ENCODE results near the gene C1orf216.
"Not testable (repeated sequence)": the region's sequence is repeated elsewhere in the genome, so short reads cannot be mapped to it uniquely, and the experiment has no call there.

Gene C1orf216

GRCh38 chr1:35707601-35708440 is 10.9 kb downstream of the C1orf216 start:
- intact Hi-C loops (cut with DNase I), result no loop called here
- peak in 8 of 10 donors; percentile 21 to 91 (median 56) for DNase-seq

- DNase-seq, result peak in 2 of 10 donors; percentile 10 to 84
- intact Hi-C loops (cut with DNase I), result no loop called here
Observed at GRCh38 chr1:35706846-35707600, 11.7 kb downstream of the C1orf216 start.

- intact Hi-C loops (cut with DNase I), result no loop called here
- DNase-seq, result no peak
Observed at GRCh38 chr1:35702508-35702907, 16.2 kb downstream of the C1orf216 start.

DNA sequence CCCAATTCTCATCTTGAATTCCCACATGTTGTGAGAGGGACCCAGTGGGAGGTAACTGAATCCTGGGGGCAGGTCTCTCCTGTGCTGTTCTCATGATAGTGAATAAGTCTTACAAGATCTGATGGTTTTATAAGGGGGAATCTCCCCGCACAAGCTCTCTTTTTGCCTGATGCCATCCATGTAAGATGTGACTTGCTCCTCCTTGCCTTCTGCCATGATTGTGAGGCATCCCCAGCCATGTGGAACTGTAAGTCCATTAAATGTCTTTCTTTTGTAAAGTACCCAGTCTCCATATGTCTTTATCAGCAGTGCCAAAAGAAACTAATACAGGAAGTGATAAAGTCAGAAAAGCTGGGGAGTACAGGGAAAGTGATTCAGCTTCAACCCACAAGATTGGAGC is 19.5 kb downstream of the C1orf216 start:
- DNase-seq; intact Hi-C loops (cut with DNase I): not testable (repeated sequence)

DNA sequence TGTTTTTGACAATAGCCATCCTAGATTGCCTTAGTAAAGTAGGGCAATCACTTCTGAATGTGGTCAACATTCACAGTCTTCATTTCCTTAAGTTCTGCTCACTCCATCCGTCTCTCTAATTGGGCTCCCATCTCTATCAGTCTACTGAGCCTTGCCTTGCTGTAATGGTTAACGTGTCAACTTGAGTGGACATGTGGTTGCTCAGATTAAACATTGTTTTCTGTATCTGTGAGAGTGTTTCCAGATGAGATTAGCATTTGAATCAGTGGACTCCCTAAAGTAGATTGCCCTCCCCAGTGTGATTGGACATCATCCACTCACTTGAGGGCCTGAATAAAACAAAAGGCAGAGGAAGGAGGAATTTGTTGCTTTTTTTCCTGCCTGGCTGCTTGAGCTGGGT is 26.4 kb downstream of the C1orf216 start:
- intact Hi-C loops (cut with DNase I), result no loop called here
- no peak for DNase-seq

DNA sequence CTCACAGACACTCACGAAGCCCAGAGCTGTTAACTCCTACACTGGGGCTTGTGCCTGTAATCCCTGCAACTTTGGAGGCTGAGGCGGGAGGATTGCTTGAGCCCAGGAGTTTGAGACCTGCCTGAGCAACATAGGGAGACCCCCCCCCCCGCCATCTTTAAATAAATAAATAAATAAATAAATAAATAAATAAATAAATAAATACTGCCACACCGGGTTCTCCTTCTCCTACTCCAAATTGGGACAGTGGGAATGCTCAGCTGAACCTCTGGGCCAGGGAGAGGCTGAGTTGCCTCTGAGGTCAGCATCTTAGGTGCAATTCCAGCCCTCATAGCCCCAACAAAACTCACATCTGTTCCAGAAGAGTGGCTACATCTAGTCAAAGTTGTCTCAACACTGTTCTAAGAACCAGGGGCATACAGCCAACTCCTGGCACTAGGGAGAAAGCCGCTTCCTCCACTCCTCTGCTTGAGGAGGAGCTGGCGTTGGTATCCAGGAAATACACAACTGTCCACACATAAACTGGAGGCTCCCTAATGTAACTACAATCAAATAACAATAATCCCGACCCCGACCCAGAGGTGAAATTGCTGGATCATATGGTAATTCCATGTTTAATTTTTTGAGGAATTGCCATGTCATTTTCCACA is 27.0 kb downstream of the C1orf216 start:
- no peak for DNase-seq
- intact Hi-C loops (cut with DNase I), result no loop called here

- DNase-seq, result no peak
- intact Hi-C loops (cut with DNase I), result no loop called here
Observed at GRCh38 chr1:35691080-35691479, 27.6 kb downstream of the C1orf216 start.

DNA sequence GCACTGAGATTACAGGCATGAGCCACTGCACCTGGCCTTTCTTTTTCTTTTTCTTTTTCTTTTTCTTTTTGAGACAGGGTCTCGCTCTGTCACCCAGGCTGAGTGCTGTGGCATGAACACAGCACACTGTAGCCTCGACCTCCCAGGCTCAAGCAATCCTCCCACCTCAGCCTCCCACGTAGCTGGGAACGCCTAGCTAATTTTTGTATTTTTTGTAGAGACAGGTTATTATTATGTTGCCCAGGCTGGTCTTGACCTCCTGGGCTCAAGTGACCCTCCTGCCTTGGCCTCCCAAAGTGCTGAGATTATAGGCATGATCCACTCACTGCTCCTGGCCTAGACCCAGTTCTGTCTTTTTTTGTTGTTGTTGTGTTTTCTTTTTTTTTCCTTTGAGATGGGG is 28.6 kb downstream of the C1orf216 start:
- DNase-seq; intact Hi-C loops (cut with DNase I): not testable (repeated sequence)

GRCh38 chr1:35688161-35688560 is 30.5 kb downstream of the C1orf216 start:
- no peak for DNase-seq
- intact Hi-C loops (cut with DNase I), result no loop called here

DNA sequence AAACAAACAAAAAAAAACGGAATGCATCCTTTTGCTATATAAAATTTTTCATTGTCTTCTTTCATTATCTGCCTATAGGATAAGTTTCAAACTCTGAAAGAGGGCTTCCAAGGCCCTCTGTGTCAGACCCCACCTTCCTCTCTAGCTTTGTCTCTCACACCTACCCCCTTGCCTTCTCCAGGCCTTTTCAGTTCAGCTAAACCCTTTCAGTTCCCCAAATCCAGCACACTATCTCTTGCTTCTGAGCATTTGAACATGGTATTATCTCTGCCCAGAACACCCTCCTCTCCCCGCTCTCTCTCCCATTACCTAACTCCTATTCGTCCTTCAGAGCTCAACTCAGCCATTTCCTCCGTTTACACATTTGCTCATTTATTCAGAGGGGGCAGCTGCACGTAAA is 35.7 kb downstream of the C1orf216 start:
- intact Hi-C loops (cut with DNase I), result no loop called here
- DNase-seq, result no peak

GRCh38 chr1:35680271-35680670 is 38.4 kb downstream of the C1orf216 start:
- DNase-seq, result no peak

DNA sequence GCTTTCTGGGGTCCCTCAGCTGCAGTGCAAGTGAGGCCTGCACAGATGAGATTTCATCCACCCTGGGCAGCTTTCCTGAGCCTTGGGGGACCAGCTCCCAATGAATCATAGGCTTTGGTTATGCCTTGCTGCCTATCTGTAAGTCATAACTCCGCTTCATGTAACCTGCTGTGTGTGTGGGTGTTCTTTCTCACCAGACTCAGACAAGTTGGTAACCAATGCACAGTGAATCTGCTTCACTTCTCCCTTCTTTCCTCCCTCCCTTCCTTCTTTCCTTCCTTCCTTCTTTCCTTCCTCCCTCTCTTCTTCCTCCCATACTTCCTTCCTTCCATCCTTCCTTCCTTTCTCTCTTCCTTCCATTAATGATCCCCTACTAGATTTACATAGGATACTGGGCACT is 42.9 kb downstream of the C1orf216 start:
- no peak for DNase-seq
- intact Hi-C loops (cut with DNase I), result no loop called here

More at GRCh38 chr1:35680271-35680670, 38.4 kb downstream of the C1orf216 start:
- intact Hi-C loops (cut with DNase I), result no loop called here

- no peak for DNase-seq
- intact Hi-C loops (cut with DNase I), result no loop called here
Observed at GRCh38 chr1:35674111-35674510, 44.6 kb downstream of the C1orf216 start.

DNA sequence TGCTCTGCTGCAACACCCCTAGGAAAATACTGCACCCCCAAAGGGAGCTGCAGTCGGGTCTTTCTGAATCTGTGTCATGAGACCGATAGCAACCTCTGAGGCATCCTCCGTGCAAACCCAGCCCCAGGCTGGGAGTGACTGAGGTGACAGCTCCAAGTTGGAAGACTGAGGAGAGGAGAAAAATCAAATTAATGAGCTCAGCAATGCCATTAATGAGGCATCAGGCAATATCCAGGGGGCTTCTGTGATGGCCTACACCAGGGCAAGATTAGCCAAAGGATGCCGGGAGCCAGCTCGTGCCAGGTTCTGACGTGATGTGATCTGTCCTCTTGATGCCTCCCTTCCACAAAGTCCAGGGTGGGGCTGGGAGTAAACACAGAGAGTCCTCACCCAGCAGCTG is 46.6 kb downstream of the C1orf216 start:
- intact Hi-C loops (cut with DNase I), result no loop called here
- no peak for DNase-seq

GRCh38 chr1:35668506-35668905 is 50.2 kb downstream of the C1orf216 start:
- intact Hi-C loops (cut with DNase I), result no loop called here
- no peak for DNase-seq

- no peak for DNase-seq
- intact Hi-C loops (cut with DNase I), result no loop called here
Observed at GRCh38 chr1:35666916-35667315, 51.8 kb downstream of the C1orf216 start.

GRCh38 chr1:35666216-35666615 is 52.5 kb downstream of the C1orf216 start:
- intact Hi-C loops (cut with DNase I), result no loop called here
- DNase-seq, result no peak
